Ramos (cell line): ENCODE measurements around the gene TSHZ1.
"Not testable (repeated sequence)": the region's sequence is repeated elsewhere in the genome, so short reads cannot be mapped to it uniquely, and the experiment has no call there.

Experiments used
- in situ Hi-C: fragments of 300-500 bp; cut with MboI; formaldehyde crosslinking; loops from one replicate; pipeline ENCODE4 v1.14.3; 2022; ENCODE audit warnings: low sequenced_read_pairs; ENCODE audit not compliant: unreplicated experiment

TSHZ1 gene

DNA sequence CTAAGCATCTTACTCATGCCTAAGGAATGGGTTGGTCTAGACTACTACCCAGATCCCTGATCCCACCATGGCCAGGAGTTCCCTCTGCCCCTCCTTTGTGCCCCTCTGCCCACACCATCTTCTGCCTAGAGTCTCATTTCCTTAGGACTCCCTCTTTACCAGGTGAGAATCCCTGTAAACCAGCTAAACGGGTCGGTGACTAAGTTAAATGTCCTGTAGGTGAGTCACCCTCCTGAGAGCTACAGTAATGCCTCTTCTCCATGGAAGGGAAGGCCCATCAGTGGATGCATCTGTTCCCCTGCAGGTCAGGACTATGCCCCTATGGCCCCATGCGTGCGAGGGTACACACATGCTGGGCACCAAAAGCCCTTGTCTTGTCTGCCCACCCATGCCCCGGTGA is 27.1 kb upstream of the TSHZ1 start:
- in situ Hi-C loops = no loop called here

DNA sequence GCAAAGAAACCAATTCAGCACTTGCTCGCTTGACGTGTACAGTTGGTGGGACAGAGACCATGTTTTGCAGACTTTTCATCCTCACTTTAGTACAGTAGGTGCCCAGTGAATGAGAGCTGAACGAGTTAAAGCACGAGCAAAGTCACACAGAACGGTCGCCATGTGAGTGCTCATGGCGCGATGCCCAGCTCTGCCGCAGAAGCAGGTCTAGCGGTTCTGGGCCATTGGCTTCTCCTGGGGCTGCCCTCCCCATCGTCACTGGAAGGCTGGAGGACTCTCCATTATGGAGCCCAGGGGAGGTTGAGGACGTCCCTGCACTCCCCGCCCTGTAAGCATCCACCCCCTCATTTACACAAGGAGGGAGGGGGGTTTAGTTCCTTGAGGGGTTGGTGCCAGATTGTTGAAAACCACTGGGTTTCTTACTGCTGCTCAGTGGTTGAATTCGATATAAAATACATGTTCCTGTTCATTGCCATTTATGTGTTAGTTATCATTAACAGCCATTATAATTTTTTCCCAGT is 26.6 kb upstream of the TSHZ1 start:
- in situ Hi-C loops = no loop called here

DNA sequence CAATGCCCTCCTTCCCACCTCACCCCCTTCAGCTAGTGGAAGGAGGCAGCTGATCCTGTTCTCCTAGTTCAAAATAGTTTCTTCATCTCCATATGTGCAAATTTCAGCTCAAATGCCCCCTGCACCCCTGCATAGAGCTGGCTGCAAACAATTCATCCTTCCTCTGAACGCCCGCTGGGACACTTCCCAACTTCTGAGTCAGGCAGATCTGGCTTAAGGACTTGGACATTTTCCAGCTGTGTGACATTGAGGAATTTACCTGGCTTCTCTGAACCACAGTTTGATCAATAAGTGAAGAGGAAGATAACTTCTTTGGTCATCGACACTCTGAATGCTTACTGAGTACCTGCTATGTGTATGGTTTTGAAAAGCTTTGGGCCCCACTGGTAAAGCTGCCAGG is 25.1 kb upstream of the TSHZ1 start:
- in situ Hi-C loops = no loop called here

DNA sequence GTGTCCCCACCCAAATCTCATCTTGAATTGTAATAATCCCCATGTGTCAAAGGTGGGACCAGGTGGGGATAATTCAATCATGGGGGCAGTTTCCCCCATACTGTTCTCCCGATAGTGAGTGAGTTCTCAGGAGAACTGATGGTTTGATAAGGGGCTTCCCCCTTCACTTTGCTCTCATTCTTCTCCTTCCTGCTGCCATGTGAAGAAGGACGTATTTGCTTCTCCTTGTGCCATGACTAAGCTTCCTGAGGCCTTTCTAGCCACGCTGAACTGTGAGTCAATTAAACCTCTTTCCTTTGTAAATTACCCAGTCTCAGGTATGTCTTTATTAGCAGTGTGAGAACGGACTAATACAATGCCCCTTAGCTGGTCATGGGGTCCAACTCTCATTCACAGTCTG is 22.9 kb upstream of the TSHZ1 start:
- in situ Hi-C loops = not testable (repeated sequence)

DNA sequence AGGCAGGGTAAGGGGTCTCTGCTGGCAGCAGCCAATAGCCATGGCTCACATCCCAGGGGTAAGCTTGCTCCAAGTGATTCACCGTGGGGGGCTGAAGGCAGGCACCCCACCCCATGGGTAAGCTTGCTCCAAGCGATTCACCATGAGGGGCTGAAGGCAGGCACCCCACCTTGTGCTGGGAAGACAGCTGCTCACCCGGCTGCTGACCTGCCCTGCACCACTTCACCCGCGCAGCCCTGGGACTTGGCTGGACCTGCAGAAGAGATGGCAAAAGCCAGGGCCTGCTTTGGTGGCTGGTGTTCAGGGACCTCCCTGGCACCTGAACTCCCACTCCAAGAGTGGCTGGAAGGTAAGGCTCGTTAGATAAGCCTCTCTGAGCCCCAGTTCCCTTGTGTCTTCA is 20.9 kb upstream of the TSHZ1 start:
- in situ Hi-C loops = no loop called here

DNA sequence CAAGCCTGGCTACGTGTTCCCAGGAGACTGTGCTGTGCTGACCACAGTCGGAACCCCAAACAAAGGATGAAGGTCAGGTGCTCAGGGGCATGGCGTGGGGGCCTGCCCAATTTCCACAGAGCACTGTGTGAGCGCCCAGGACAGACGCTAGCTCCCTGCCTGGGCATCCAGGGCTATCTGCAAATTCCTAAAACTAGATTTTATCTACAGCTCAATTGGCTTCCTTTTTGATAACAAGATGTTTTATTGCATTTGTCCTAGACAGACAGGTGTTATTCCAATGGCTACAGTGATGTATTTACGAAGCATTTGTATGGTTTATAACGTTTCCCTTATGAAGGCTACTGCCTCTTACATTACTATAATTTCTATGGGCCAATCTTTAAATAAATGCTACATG is 17.7 kb upstream of the TSHZ1 start:
- in situ Hi-C loops = no loop called here

DNA sequence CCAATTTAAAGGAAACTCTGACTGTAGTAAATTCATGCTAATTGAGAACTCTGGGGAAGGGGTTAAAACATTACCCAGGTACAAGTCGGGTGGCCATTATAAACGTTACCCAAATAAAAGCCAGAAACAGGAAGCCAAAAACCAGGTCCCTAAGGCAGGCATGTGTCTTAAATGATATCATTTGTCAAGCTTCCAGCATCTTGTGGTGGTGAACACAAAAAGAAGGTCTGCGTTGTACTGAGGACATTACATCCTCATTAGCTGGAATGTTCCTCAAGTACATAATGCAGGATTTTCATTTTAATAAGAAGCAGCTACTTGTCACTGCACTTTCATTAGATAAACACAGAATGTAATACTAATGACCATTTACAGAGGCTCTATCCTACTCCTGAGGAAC is 12.6 kb upstream of the TSHZ1 start:
- in situ Hi-C loops = no loop called here

DNA sequence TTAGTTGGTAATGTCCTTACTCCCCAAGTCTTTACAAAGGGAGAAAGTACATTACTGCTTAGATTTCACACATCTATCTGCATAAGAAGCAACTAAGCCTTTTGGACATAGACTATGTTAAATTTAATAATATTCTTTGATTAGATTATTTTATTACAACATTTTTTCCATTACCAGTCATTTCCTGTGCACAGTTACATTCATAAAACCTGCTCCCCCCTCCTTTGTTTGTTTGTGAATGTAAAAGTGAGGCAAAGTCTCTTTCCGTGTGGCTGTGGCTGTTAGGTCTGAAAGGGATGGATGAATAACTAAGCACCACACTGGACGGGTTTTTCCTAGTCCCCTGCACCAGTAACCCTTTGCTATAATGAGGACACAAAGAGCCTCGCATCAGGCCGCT is 11.3 kb upstream of the TSHZ1 start:
- in situ Hi-C loops = no loop called here

DNA sequence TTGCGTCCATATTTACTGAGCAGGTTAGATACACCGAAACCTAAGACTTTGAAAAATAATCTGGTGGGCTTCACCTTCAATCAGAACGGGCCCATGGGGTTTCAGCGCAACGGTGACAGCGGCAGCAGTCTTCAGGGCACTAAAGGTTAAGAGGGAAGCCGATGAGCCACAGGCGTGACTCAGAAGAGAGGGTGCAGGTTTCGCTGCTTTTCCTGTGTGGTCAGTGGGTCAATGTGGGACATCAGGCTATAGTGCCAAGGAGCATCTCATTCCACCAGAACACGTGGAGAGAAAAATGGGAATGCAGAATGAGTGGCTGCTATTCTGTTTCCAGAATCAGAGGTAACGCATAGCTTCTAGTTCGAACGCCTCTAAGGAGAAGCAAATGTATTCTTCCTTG is 10.5 kb upstream of the TSHZ1 start:
- in situ Hi-C loops = no loop called here

DNA sequence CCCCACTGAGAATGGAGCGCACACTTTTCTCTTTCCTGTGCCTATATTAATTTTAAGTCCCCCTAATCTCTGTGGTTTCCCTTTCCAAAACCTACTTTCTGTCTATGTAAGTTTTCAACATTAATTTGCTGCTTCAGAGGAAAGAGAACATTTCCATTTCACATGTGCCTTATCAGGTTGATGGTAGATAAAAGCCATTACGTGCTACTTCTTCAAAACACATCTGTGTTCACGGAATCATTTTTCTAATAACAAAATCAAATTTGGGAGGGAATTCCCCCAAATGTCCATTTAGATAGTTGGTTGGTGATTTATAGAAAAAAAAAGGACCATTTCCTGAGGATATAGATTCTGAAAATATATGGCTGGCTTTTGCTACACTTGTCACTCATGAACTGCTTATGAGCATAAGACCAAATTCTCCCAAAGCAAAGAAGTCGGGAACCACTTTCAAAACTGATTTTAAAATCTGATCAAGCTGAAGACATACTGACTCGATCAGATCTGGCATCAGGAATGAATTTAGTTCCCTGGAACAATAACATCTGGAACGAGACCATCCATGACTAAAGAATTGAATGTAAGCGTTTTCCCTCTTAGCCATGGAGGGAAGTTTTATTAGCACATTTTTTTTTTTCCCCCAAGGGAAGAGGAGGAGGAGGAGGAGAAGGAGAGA is 9.9 kb upstream of the TSHZ1 start:
- in situ Hi-C loops = no loop called here

DNA sequence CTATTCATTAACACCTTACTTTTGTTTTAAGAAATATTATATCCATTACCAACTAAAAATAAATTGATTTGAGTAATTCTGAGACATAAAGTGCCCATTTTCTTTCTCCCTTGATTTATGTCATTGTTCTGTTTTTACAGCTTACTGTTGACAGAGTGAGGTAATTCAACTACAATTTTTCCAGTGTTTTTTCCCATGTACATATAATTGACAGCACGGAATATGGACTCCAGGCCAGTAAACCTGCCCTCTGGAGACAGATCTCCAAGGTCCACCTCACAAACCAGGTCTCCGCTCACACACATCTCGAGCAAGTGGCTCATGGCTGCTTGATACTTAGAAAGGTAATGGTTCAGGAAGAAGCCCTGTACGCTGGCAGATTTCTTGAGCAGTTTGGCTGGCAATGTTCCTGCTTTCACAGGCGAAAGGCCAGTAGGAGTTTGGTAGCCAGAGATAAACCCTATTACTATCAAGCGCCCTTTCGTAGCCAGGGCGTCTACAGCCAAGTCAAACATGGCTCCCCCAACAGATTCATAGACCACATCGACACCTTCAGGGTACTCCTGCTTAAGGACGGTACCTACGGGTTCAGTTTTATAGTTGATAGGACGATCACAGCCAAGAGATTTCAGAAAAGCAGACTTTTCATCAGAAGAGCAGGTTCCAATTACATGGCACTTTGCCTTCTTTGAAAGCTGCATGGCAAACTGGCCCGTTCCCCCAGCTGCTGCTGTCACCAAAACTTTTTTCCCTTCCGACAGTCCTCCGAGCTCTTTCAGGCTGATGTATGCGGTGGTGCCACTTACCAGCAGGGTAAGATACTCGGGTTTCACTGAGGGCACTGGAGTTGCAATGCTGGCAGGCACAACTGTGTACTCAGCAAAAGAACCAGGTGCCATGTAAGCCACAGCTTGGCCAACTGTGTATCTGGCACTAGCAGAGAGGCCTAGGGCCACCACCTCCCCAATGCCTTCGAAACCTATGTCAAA is 9.0 kb upstream of the TSHZ1 start:
- in situ Hi-C loops = no loop called here

DNA sequence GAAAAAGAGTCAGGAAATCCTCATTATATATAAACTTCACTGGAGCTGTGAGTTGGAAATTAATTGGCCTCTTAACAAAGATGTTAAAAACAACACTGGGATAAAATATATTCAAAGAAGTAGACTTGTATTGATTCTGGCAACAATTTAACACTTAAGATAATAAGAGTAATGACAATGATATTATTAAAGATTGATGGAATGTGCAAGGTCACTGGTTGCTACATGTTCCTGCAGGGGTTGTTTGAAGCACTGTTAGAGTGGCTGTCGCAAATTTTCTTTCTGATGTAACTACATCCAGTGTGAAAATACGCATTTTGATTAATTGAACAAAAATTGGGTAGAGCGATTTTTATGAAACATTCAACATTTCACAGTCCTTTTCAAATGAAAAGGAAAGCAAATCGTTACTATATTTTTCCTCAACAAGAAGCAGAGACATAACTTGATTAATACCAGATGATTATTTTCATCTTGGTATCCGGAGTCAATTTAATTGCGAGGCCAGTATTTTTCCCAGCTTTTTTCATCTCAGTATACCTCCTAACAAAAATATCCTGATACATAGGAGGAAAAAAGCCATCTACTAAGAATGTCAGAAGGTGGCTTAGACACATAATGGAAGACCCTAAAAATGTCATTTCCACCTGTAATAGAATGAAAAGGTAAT is 7.8 kb upstream of the TSHZ1 start:
- in situ Hi-C loops = no loop called here

DNA sequence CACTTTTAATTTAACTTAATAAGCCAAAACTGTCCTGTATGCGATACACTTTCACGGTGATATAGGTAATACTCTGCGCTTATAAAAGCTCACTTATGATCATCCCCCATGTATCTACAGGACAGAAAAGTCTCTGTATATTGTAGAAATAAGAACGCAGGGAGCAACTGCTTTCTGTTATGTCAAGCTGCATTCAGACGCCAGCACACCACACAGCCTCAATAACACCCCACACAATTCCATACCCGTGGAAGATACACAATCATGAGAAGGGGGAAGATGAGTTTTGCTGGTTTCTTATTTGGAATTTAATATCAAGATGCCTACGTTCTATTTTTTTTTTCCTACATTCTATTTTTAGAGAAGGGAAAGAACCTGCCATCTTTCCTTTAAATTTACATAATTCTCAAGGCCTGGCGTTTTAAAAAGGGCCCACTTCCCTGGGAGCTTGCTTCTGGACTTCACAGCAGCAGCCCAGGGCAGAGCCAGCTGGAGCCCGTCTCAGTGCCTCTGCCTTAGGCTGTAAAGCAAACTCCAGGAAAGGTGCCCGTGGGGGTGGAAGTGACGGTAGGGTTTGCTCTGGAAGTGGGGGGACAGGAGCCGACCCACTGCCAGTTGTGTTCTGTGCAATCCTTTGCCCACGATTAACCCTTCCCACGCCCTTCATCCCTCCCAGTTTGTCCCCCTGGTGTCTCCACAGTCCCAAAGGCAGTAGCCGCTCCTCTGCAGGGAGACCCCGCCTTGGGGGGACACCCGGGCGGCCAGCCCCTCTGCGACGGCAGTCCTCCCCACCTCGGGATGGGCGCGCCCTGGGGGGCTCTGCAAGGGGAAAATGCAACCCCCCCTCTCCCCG is 7.0 kb upstream of the TSHZ1 start:
- in situ Hi-C loops = no loop called here

DNA sequence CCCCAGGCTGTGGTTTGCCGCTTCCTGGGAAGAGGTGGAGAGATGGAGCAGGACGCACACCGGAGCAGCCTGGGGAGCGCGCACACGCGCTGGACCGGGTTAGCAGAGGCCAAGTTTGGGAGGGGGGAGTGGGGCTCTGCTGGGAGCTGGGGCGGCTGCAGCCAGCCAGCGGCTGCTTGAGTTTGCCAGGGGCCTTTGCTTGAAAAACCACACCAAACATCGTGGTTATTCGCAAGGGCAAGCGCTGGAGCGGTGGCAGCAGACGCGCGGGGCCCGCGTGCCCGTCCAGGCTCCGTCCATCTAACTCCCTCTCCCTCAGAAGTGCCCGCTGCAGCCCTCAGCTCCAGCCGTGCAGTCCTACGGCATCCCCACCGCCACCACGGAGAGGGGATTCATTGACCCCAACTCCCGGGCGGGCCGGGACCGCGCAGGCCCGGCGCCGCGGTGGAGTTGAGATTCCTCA is 6.3 kb upstream of the TSHZ1 start:
- in situ Hi-C loops = no loop called here

DNA sequence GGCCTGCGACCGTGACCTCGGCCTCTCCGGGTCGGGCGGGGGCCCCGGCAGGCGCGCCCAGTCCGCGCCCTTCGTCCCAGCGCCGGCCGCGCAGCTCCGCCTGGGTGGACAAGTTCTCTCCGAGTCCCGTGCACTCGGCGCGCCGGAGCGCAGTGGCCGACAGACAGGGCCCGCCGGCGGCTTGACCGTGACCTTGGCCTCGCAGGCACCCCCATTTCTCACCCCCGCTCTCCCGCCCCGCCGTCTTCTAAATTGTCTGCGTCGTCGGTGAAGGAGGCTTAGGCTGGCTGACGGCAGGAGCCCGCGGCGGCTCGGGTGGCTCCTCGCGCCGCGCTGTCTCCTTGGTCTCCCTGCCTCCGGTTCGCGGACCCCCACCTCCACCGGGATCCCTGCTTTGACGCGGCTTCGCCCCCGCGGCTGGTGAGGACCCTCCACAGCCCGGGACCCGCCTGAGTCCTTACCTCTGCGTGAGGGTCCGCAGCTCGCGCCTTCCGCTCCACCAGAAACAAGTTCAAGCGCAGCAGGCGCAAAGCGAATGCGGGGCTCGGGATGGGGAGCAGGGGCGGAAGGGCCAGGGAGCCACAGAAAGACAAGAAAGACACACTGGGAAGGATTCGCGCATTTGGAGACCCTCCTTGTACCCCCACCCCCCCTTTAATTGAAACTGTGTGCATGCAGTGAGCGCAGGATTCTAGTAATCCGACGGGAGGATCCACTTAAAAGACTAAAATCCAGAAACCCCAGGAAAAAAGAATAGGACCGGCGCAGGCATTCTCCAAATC is 5.7 kb upstream of the TSHZ1 start:
- in situ Hi-C loops = no loop called here

DNA sequence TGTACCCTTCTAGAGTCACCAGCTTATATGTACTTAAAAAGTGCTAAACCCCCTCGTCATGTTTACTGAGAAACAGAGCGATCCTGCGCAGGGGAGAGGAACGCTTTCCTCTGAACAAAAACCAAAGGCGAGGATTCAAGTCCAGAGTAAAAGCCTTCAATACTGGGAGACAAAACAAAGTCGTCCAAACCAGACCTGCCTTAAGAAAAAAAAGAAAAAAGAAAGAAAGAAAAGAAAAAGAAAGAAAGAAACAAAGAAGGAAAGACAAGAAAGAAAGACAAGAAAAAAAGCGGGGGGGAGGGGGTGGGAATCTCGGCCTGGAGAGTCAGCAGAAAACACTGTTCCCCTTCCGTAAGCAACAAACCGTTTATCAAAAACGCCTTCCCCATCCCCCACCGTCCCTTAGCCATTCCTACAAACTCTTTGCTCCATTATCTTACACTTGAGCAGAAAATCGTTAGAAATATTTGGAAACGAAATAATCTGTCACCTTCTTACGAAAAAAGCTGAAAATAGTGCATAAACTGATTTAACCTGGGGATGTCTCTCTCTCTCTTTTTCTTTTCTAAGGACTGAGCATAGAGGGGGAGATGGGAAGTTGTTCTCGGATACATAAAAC is 5.0 kb upstream of the TSHZ1 start:
- in situ Hi-C loops = no loop called here

DNA sequence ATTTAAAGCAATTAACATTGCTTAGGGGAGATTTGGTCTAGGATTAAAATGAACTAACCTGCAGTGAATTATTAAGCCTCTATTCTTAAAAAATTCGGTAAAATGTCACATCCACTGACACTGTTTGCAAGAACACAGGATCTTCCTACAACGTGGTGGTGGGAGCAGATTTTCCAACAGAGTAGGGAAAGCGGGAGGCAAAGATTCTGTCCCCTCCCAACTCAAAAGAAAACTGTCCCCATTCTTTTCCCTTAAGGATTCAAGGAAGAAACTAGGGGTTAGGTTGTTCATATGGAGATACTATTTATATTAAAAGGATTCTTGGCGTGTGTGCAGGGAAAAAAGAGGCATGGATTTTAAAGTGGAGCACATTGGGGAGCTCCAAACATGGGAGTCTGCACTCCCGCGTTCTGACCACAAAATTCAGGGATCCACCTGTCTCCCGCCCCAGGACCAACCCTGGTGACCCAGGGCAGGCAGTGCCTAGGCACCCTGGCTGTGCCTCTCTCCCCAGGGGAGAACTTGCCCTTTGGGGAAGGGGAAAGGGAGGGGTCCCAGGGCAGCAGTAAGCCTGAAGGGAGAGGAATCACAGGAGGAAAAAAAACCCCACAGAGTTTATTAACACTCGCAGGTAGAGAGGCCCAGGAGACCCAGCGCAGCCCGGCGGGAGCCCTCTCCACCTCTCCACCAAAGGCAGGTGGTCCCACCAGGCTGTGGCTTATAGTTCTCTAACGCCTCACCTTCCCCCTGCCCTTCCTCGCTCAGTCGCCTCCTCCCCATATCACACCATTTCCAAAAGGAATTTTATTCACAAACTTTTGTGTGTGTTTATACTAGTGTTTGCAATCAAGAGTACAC is 3.9 kb upstream of the TSHZ1 start:
- in situ Hi-C loops = no loop called here
